ENCODE results near the gene SPTBN2. TPM values are rescaled to one million over a fixed set of nuclear protein-coding genes. Genes with fewer than 3 reads are reported as not detected.

SPTBN2 gene
- polyA plus RNA-seq, 2 of the 4 experiments (the other 2 are of a cell fraction): 4.4 to 9.9 TPM

- no peak for DNase-seq (ENCODE audit: low read depth in 1 of 2, low spot score in 1 of 2)
- H3K27ac ChIP-seq: no peak overlapping the region
- TF ChIP-seq TFCP2L1 (CRISPR knock-in tag; IDR thresholded peaks at IDR 0.05): no peak
- no peak for TF ChIP-seq ESRRA (IDR thresholded peaks at IDR 0.05; ENCODE audit: borderline replicate concordance, low read length)
- no peak for TF ChIP-seq MAX (IDR thresholded peaks at IDR 0.05)
- TF ChIP-seq CBX2 (IDR thresholded peaks at IDR 0.05; ENCODE audit: borderline replicate concordance, low read depth): no peak
- no peak for TF ChIP-seq TP53 (CRISPR knock-in tag; IDR thresholded peaks at IDR 0.05)
- no peak for TF ChIP-seq FOSL2 (IDR thresholded peaks at IDR 0.05)
- TF ChIP-seq FOSL2 (CRISPR knock-in tag; IDR thresholded peaks at IDR 0.05): no peak
- no peak for TF ChIP-seq RCOR1 (IDR thresholded peaks at IDR 0.05; ENCODE audit: low read depth, low read length)
- no peak for TF ChIP-seq ELK1 (IDR thresholded peaks at IDR 0.05; ENCODE audit: low read depth, low read length)
- TF ChIP-seq RFX5 (IDR thresholded peaks at IDR 0.05): no peak
- TF ChIP-seq ZC3H11A (IDR thresholded peaks at IDR 0.05): no peak
- ChIA-PET POLR2A (interaction anchor here (0.6 kb wide), 1 partner anchor 17 kb away, joined by 3 read pairs; no protein-coding TSS in a partner anchor), CTCF (interaction anchor here (1.1 kb wide), 1 partner anchor 16 kb away, joined by 3 read pairs; no protein-coding TSS in a partner anchor)
- H3K4me1 ChIP-seq: peaks cover 21% of the 10 kb centered on the region
- no peak overlapping the region for H3K4me3 ChIP-seq
- no peak for FAIRE-seq
- no peak overlapping the region for H3K4me2 ChIP-seq
- H3K9me3 ChIP-seq: no peaks in the 10 kb centered on the region
- 85% methylated on average over 12 of the region's 13 CpGs for WGBS (ENCODE audit: missing lambda C conversion rate)
- ATAC-seq: no peak
Measured at GRCh38 chr11:66720899-66721470, 8.0 kb downstream of the SPTBN2 start.

- DNase-seq (ENCODE audit: low read depth in 1 of 2, low spot score in 1 of 2) (peak; percentile 37 to 45), ATAC-seq (peak in 1 of 2 experiments; percentile 25; a peak in 3 of 6 replicates), FAIRE-seq (no peak)
- Histone ChIP-seq H3K4me2 (no peak overlapping the region), H3K4me3 (no peak overlapping the region), H3K27ac (no peak overlapping the region), H3K9me3 (no peaks in the 10 kb centered on the region), H3K4me1 (peaks cover 21% of the 10 kb centered on the region)
- 79% methylated on average over 14 of the region's 15 CpGs for WGBS (ENCODE audit: missing lambda C conversion rate)
- CTCF ChIA-PET: interaction anchor here (1.1 kb wide), 1 partner anchor 17 kb away, joined by 3 read pairs; no protein-coding TSS in a partner anchor
- POLR2A ChIA-PET: no interaction called here
- TF ChIP-seq FOSL2 (IDR thresholded peaks at IDR 0.05) (no peak), FOSL2 (CRISPR knock-in tag; IDR thresholded peaks at IDR 0.05) (peak; percentile 41; the same call in 1 of the 2 replicates), BHLHE40 (IDR thresholded peaks at IDR 0.05; ENCODE audit: low read depth, low read length) (no peak), CHD2 (IDR thresholded peaks at IDR 0.05; ENCODE audit: low read length, partially characterized antibody) (no peak), RFX5 (IDR thresholded peaks at IDR 0.05) (peak; percentile 49; the same call in 1 of the 2 replicates)
Measured at GRCh38 chr11:66720223-66720898, 8.7 kb downstream of the SPTBN2 start.

GRCh38 chr11:66719111-66719872, 9.7 kb downstream of the SPTBN2 start:
- POLR2A ChIA-PET: no interaction called here
- H3K4me2 ChIP-seq: no peak overlapping the region

More at GRCh38 chr11:66719111-66719872, 9.7 kb downstream of the SPTBN2 start:
- CTCF ChIA-PET: no interaction called here
- Histone ChIP-seq H3K4me1 (peaks cover 21% of the 10 kb centered on the region), H3K9me3 (no peaks in the 10 kb centered on the region), H3K27ac (no peak overlapping the region), H3K4me3 (no peak overlapping the region)
- FAIRE-seq (no peak), ATAC-seq (no peak), DNase-seq (ENCODE audit: low read depth in 1 of 2, low spot score in 1 of 2) (no peak)
- TF ChIP-seq HES2 (IDR thresholded peaks at IDR 0.05): no peak
- no peak for TF ChIP-seq MAX (IDR thresholded peaks at IDR 0.05)
- TF ChIP-seq CEBPB (IDR thresholded peaks at IDR 0.05): no peak
- no peak for TF ChIP-seq RNF2 (IDR thresholded peaks at IDR 0.05; ENCODE audit: borderline replicate concordance, low read depth)
- TF ChIP-seq SREBF2 (IDR thresholded peaks at IDR 0.05): no peak
- no peak for TF ChIP-seq RCOR1 (IDR thresholded peaks at IDR 0.05; ENCODE audit: low read depth, low read length)
- no peak for TF ChIP-seq ZNF302 (CRISPR knock-in tag; IDR thresholded peaks at IDR 0.05)
- 89% methylated on average over 8 of the region's 8 CpGs for WGBS (ENCODE audit: missing lambda C conversion rate)
